ENCODE measurements around the gene SLC49A4. TPM values are rescaled to one million over a fixed set of nuclear protein-coding genes. Genes with fewer than 3 reads are reported as not detected.

The SLC49A4 gene
- total RNA-seq, 1 experiment from 2014 or later, result 10.2 TPM

DNA sequence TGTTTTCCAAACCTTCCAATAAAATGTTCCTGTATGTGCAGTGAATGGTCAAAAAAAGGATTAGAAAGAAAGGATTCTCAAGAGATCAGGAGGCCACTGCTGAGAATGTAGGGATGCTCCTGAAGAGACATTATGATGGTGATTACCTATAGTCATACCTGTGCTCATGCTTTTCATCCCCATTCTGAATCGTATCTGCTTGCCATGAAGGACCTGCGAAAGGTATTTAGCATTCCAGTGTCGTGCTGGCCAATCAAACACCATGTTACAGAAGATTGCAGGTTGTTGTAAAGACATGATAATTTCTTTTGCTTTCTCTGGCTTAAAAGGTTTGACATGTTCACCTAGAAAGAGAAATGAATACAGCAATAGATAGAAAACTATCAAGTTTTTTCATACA, 17.3 kb upstream of the SLC49A4 start (continued):
- TF ChIP-seq, protein P1, sequence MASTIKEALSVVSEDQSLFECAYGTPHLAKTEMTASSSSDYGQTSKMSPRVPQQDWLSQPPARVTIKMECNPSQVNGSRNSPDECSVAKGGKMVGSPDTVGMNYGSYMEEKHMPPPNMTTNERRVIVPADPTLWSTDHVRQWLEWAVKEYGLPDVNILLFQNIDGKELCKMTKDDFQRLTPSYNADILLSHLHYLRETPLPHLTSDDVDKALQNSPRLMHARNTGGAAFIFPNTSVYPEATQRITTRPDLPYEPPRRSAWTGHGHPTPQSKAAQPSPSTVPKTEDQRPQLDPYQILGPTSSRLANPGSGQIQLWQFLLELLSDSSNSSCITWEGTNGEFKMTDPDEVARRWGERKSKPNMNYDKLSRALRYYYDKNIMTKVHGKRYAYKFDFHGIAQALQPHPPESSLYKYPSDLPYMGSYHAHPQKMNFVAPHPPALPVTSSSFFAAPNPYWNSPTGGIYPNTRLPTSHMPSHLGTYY (CRISPR knock-in tag; IDR thresholded peaks at IDR 0.05), result no peak
- TF ChIP-seq, protein P2, sequence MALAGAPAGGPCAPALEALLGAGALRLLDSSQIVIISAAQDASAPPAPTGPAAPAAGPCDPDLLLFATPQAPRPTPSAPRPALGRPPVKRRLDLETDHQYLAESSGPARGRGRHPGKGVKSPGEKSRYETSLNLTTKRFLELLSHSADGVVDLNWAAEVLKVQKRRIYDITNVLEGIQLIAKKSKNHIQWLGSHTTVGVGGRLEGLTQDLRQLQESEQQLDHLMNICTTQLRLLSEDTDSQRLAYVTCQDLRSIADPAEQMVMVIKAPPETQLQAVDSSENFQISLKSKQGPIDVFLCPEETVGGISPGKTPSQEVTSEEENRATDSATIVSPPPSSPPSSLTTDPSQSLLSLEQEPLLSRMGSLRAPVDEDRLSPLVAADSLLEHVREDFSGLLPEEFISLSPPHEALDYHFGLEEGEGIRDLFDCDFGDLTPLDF (CRISPR knock-in tag; IDR thresholded peaks at IDR 0.05), result no peak
- TF ChIP-seq SMAD3 (CRISPR knock-in tag; IDR thresholded peaks at IDR 0.05; ENCODE audit: borderline replicate concordance), result no peak

GRCh38 chr3:122782804-122783203, 12.1 kb upstream of the SLC49A4 start:
- H3K4me1 Mint-ChIP-seq, result peaks cover 1% of the 10 kb centered on the region; the same call in 1 of the 2 replicates
- DNase-seq (ENCODE audit: low spot score), result no peak
- peaks cover 13% of the 10 kb centered on the region for H3K36me3 Mint-ChIP-seq
- CTCF ChIA-PET, result no interaction called here
- no peaks in the 10 kb centered on the region for H3K27me3 Mint-ChIP-seq (ENCODE audit: low read depth)
- POLR2A ChIA-PET, result no interaction called here
- no peak for ATAC-seq
- no peak overlapping the region for H3K27ac Mint-ChIP-seq
- H3K9me3 Mint-ChIP-seq, result peaks cover 10% of the 10 kb centered on the region
- no peak overlapping the region for H3K4me3 Mint-ChIP-seq
- TF ChIP-seq, protein P3, sequence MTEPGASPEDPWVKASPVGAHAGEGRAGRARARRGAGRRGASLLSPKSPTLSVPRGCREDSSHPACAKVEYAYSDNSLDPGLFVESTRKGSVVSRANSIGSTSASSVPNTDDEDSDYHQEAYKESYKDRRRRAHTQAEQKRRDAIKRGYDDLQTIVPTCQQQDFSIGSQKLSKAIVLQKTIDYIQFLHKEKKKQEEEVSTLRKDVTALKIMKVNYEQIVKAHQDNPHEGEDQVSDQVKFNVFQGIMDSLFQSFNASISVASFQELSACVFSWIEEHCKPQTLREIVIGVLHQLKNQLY (CRISPR knock-in tag; IDR thresholded peaks at IDR 0.05), result no peak
- TF ChIP-seq NR2C2 (CRISPR knock-in tag; IDR thresholded peaks at IDR 0.05) (no peak), ATF3 (CRISPR knock-in tag; conservative IDR thresholded peaks at IDR 0.05) (no peak), GABPB1 (CRISPR knock-in tag; IDR thresholded peaks at IDR 0.05) (no peak)
- TF ChIP-seq, protein P4, sequence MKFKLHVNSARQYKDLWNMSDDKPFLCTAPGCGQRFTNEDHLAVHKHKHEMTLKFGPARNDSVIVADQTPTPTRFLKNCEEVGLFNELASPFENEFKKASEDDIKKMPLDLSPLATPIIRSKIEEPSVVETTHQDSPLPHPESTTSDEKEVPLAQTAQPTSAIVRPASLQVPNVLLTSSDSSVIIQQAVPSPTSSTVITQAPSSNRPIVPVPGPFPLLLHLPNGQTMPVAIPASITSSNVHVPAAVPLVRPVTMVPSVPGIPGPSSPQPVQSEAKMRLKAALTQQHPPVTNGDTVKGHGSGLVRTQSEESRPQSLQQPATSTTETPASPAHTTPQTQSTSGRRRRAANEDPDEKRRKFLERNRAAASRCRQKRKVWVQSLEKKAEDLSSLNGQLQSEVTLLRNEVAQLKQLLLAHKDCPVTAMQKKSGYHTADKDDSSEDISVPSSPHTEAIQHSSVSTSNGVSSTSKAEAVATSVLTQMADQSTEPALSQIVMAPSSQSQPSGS (CRISPR knock-in tag; IDR thresholded peaks at IDR 0.05; ENCODE audit: borderline replicate concordance, low read depth), result no peak

DNA sequence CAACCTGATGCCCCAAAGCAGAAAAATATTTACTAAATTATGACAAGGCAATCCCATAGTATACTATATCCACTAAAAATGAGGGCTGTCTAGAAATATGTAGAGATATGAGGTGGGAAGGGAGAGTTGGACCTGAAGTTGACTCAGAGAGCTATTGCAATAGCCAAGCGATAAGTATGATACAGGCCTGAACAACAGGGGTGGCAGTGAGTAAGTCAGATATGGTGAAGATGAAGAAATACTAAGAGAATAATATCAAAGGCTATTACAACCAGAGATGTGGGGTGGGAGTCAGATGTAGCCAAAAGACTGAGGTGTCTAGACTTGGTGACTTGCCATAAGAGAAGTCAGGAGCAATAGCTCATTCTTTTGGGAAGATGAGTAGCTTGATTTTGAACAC, 10.4 kb upstream of the SLC49A4 start:
- Mint-ChIP-seq H3K4me1 (no peaks in the 10 kb centered on the region), H3K27me3 (ENCODE audit: low read depth) (no peaks in the 10 kb centered on the region), H3K9me3 (peaks cover 10% of the 10 kb centered on the region), H3K36me3 (peaks cover 13% of the 10 kb centered on the region), H3K27ac (no peak overlapping the region), H3K4me3 (no peak overlapping the region)
- ChIA-PET POLR2A (no interaction called here), CTCF (interaction anchor here (0.9 kb wide), 1 partner anchor 30 kb away, joined by 4 read pairs; no protein-coding TSS in a partner anchor)
- TF ChIP-seq, protein P5, sequence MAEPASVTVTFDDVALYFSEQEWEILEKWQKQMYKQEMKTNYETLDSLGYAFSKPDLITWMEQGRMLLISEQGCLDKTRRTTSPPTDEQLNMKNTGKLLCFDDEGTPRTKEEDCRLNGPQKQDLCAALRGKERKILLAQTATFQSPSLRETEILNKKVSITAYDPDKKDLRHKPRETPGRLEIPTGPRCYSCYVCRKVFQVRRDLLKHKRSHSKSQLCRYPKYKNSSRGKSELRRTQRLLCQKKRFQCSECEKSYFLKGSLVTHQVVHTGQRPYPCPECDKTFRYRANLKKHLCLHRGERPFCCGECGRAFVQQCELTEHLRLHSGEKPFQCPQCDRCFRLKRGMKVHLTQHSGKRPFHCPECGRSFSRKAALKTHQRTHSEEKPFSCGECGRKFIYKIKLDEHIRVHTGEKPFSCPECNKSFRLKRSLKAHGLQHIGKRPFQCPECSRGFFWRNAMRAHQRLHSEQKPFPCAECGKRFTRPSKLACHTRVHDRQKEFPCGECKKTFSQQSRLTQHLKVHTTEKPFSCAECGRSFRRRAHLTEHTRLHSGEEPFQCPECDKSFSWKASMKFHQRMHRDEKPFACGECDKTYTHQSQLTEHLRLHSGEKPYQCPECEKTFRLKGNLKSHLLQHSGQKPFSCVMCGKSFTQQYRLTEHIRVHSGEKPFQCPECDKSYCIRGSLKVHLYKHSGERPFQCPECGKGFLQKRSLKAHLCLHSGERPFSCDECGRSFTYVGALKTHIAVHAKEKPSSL (CRISPR knock-in tag; conservative IDR thresholded peaks at IDR 0.05), result no peak
- TF ChIP-seq NR1H2 (CRISPR knock-in tag; IDR thresholded peaks at IDR 0.05) (no peak), MYBL2 (CRISPR knock-in tag; IDR thresholded peaks at IDR 0.05) (no peak), STAT6 (CRISPR knock-in tag; conservative IDR thresholded peaks at IDR 0.05; ENCODE audit: low read depth) (no peak)
- DNase-seq (ENCODE audit: low spot score) (no peak), ATAC-seq (no peak)
